Measurements from ENCODE around the gene FERMT3. TPM values are rescaled to one million over a fixed set of nuclear protein-coding genes. Genes with fewer than 3 reads are reported as not detected.

The FERMT3 gene
- polyA plus RNA-seq, 1 of the 3 experiments (the other 2 are of a cell fraction), result 1.4 TPM

GRCh38 chr11:64226507-64227051 lies 20.1 kb downstream of the FERMT3 start:
- no CpG with 5 or more reads among the region's 26 CpGs for WGBS (ENCODE audit: low lambda C conversion rate)
- no peaks in the 10 kb centered on the region for H3K9me2 ChIP-seq
- H3K9me3 ChIP-seq, result no peaks in the 10 kb centered on the region
- peak overlapping the region; percentile 88 to 97 for H3K4me3 ChIP-seq (ENCODE audit: low read depth in 2 of 2, low read length in 1 of 2)
- H3F3A ChIP-seq (replicated peaks; ENCODE audit: insufficient read depth), result peaks cover 10% of the 10 kb centered on the region
- peak; percentile 76 for DNase-seq
- POLR2A ChIA-PET, result interaction anchor here (0.7 to 1.7 kb wide), 16 partner anchors 9 to 91 kb away, joined by 3 to 6 read pairs (median 4); partner anchors contain the start of genes BAD, FKBP2, PPP1R14B and PRDX5
- peaks cover 13 to 39% of the 10 kb centered on the region in 2 experiments; a peak in 2 of 4 replicates for H3K4me1 ChIP-seq (ENCODE audit: control insufficient read depth in 1 of 2, insufficient read depth in 2 of 2, low read depth in 1 of 2, low read length in 1 of 2)
- H3K79me2 ChIP-seq (ENCODE audit: insufficient read depth), result peaks cover 42% of the 10 kb centered on the region
- peak overlapping the region; percentile 78; the same call in 1 of the 2 replicates for H2AFZ ChIP-seq (ENCODE audit: low read depth)
- TF ChIP-seq MEF2A (IDR thresholded peaks at IDR 0.05; ENCODE audit: borderline replicate concordance, low read depth), result no peak
- 0 out of 2 replicates have a peak, but pooled peaks have one; percentile 4 for TF ChIP-seq MXI1 (IDR thresholded peaks at IDR 0.05; ENCODE audit: low read depth, low read length)
- no peaks in the 10 kb centered on the region for H4K20me1 ChIP-seq (ENCODE audit: insufficient read depth)
- peaks cover 0 to 14% of the 10 kb centered on the region in 2 experiments for H3K36me3 ChIP-seq (replicated peaks in 1 of 2; ENCODE audit: control insufficient read depth in 1 of 2, insufficient read depth in 2 of 2, low read length in 1 of 2)
- CTCF ChIA-PET, result interaction anchor here (1.0 to 5.2 kb wide), 7 partner anchors 22 to 78 kb away, joined by 3 to 36 read pairs (median 4); partner anchors contain the start of genes ESRRA, MACROD1 and PLCB3
- peak overlapping the region; percentile 98 for H3K4me2 ChIP-seq
- H3K9ac ChIP-seq, result peak overlapping the region; percentile 75
- peak overlapping the region; percentile 44 to 88 for H3K27ac ChIP-seq (ENCODE audit: low read depth in 2 of 2, low read length in 1 of 2)
- H3K27me3 ChIP-seq (ENCODE audit: insufficient read depth), result no peaks in the 10 kb centered on the region

GRCh38 chr11:64227405-64227956 lies 21.0 kb downstream of the FERMT3 start:
- Histone ChIP-seq H2AFZ (ENCODE audit: low read depth) (no peak overlapping the region), H3K4me2 (peak overlapping the region; percentile 98), H3K36me3 (replicated peaks in 1 of 2; ENCODE audit: control insufficient read depth in 1 of 2, insufficient read depth in 2 of 2, low read length in 1 of 2) (peaks cover 0 to 14% of the 10 kb centered on the region in 2 experiments), H3F3A (replicated peaks; ENCODE audit: insufficient read depth) (peaks cover 10% of the 10 kb centered on the region), H3K9me2 (no peaks in the 10 kb centered on the region), H3K27me3 (ENCODE audit: insufficient read depth) (no peaks in the 10 kb centered on the region), H3K9ac (peak overlapping the region; percentile 75), H4K20me1 (ENCODE audit: insufficient read depth) (no peaks in the 10 kb centered on the region), H3K4me1 (ENCODE audit: control insufficient read depth in 1 of 2, insufficient read depth in 2 of 2, low read depth in 1 of 2, low read length in 1 of 2) (peaks cover 15 to 48% of the 10 kb centered on the region in 2 experiments; a peak in 2 of 4 replicates), H3K27ac (ENCODE audit: low read depth in 2 of 2, low read length in 1 of 2) (peak overlapping the region in 1 of 2 experiments; percentile 31; a peak in 1 of 4 replicates), H3K4me3 (ENCODE audit: low read depth in 2 of 2, low read length in 1 of 2) (peak overlapping the region; percentile 88 to 97), H3K9me3 (no peaks in the 10 kb centered on the region), H3K79me2 (ENCODE audit: insufficient read depth) (peaks cover 42% of the 10 kb centered on the region)
- TF ChIP-seq YY1 (IDR thresholded peaks at IDR 0.05; ENCODE audit: low read depth) (no peak), TAF1 (IDR thresholded peaks at IDR 0.05; ENCODE audit: borderline replicate concordance, low read depth, low read length) (no peak), GABPA (IDR thresholded peaks at IDR 0.05; ENCODE audit: low read depth) (no peak), EP300 (IDR thresholded peaks at IDR 0.05; ENCODE audit: borderline replicate concordance in 1 of 2, low read depth in 1 of 2, low read length in 1 of 2) (no peak), RCOR1 (IDR thresholded peaks at IDR 0.05; ENCODE audit: low read length) (no peak), TEAD4 (IDR thresholded peaks at IDR 0.05; ENCODE audit: borderline replicate concordance, insufficient read depth) (no peak), USF2 (IDR thresholded peaks at IDR 0.05; ENCODE audit: borderline replicate concordance, low read depth, low read length) (no peak), IRF3 (IDR thresholded peaks at IDR 0.05; ENCODE audit: low read depth, low read length) (no peak), SMC3 (IDR thresholded peaks at IDR 0.05; ENCODE audit: low read depth, low read length) (no peak), CHD2 (IDR thresholded peaks at IDR 0.05; ENCODE audit: low read length, partially characterized antibody) (no peak)
- CTCF ChIA-PET, result interaction anchor here (0.7 to 5.2 kb wide), 3 partner anchors 11 to 77 kb away, joined by 3 to 36 read pairs (median 9); partner anchors contain the start of genes ESRRA and PLCB3
- POLR2A ChIA-PET, result interaction anchor here (1.1 to 1.7 kb wide), 4 partner anchors 19 to 57 kb away, joined by 3 to 5 read pairs (median 4); partner anchors contain the start of genes BAD and PPP1R14B
- DNase-seq, result no peak
- WGBS (ENCODE audit: low lambda C conversion rate), result 85% methylated on average over 2 of the region's 3 CpGs

All from SK-N-SH (cell line).